Hematopoietic multipotent progenitor cell treated with erythropoietin and hydrocortisone succinate and interleukin-3 and kit ligand, for 15 days (in vitro differentiated cells): ENCODE results near the gene HLA-G.
"Not testable (repeated sequence)": the region's sequence is repeated elsewhere in the genome, so short reads cannot be mapped to it uniquely, and the experiment has no call there.

Experiments
- DNase-seq: peaks from one replicate; pipeline ENCODE4 v3.0.0-alpha.2; 2015; ENCODE audit warnings: low spot score

The HLA-G gene

DNA sequence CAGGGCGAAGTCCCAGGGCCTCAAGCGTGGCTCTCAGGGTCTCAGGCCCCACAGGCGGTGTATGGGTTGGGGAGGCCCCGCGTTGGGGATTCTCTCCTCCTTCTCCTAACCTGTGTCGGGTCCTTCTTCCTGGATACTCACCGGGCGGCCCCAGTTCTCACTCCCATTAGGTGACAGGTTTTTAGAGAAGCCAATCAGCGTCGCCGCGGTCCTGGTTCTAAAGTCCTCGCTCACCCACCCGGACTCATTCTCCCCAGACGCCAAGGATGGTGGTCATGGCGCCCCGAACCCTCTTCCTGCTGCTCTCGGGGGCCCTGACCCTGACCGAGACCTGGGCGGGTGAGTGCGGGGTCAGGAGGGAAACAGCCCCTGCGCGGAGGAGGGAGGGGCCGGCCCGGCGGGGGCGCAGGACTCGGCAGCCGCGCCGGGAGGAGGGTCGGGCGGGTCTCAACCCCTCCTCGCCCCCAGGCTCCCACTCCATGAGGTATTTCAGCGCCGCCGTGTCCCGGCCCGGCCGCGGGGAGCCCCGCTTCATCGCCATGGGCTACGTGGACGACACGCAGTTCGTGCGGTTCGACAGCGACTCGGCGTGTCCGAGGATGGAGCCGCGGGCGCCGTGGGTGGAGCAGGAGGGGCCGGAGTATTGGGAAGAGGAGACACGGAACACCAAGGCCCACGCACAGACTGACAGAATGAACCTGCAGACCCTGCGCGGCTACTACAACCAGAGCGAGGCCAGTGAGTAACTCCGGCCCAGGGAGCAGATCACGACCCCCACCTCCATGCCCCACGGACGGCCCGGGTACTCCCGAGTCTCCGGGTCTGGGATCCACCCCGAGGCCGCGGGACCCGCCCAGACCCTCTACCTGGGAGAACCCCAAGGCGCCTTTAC lies at the start of gene HLA-G:
HLA-G (plus strand) TSS at position 247 of the 892 bp plus-strand sequence; CDS start at position 267, 20 bp downstream.
- no peak for DNase-seq

DNA sequence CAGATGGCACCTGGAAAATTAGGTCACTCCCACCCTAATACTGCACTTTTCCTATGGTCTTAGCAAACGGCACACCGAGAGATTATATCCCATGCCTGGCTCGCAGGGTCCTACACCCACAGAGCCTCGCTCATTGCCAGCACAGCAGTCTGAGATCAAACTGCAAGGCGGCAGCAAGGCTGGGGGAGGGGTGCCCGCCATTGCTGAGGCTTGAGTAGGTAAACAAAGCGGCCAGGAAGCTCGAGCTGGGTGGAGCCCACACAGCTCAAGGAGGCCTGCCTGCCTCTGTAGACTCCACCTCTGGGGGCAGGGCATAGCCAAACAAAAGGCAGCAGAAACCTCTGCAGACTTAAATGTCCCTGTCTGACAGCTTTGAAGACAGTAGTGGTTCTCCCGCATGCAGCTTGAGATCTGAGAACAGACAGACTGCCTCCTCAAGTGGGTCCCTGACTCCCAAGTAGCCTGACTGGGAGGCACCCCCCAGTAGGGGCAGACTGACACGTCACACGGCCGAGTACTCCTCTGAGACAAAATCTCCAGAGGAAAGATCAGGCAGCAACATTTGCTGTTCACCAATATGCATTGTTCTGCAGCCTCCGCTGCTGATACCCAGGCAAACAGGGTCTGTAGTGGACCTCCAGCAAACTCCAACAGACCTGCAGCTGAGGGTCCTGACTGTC lies 47.5 kb upstream of the HLA-G start:
- not testable (repeated sequence) for DNase-seq

- DNase-seq = no peak
Measured at GRCh38 chr6:29789176-29789575, 38.4 kb upstream of the HLA-G start.

DNA sequence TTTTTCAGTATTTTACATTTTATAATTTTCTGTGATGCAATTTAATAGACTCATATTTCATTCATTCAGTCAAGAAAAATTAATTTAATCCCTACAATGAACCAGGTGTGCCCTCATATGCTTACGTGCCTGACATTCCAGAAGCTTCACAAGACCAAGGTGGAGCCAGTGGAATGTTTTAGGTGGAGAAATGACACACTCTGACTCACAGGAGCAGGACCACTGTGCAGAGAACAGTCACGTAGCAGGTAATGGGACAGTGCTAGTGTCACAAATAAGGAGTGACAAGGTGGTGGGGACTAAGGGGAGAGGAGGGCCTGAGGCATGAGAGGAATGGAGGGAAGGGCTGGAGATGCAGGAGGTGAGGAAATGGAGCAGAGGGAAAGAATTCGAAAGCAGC lies 37.0 kb upstream of the HLA-G start:
- no peak for DNase-seq

DNA sequence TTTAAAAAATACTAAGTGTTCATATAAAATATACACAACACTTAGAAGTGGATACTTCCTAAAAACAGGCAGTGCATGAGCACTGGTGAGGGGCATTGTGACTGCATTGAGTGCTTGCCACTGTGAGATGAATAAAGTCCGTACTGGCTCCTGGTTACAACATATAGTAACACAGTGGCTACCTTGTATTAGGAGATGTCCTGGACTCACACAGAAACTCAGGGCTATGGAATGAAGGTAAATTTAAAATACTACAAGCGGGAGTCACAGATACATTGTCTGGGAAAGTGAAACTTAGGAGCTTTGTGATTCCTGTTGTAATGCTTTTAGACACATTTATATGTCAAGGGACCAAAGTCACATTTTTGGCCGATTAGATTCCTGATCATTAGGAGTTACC lies 36.5 kb upstream of the HLA-G start:
- no peak for DNase-seq

DNA sequence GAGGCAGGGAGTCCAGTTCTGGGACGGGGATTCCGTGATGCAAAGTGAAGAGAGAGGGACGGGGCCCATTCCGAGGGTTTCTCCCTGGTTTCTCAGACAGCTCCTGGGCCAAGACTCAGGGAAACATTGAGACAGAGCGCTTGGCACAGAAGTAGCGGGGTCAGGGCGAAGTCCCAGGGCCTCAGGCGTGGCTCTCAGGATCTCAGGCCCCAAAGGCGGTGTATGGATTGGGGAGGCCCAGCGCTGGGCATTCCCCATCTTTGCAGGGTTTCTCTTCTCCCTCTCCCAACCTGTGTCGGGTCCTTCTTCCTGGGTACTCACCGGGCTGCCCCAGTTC lies 35.9 kb upstream of the HLA-G start:
- DNase-seq = no peak

GRCh38 chr6:29792123-29793035 lies 35.2 kb upstream of the HLA-G start:
- DNase-seq = peak; percentile 9

GRCh38 chr6:29793036-29793356 lies 34.6 kb upstream of the HLA-G start:
- DNase-seq = no peak

DNA sequence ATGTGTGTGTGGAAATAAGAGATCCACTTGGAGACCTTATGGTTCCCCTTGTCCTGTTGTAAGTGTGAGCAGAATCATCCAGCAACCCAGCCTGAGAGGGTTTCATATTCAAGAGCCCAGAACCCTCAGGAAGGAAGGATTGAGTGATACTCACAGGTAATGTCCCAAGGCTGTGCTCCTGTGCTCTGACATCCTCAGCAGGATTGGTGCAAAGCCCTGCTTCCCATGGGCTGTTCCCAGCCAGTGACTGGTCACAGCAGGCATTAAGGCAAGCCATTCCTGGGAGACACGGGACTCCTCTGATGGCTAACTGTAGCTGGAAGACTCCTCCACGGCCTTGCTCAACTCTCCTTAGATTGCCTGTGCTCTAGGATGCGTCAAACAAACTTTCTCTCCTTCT lies 33.8 kb upstream of the HLA-G start:
- no peak for DNase-seq

GRCh38 chr6:29796026-29796425 lies 31.6 kb upstream of the HLA-G start:
- no peak for DNase-seq

- no peak for DNase-seq
Measured at GRCh38 chr6:29797135-29797534, 30.5 kb upstream of the HLA-G start.

DNA sequence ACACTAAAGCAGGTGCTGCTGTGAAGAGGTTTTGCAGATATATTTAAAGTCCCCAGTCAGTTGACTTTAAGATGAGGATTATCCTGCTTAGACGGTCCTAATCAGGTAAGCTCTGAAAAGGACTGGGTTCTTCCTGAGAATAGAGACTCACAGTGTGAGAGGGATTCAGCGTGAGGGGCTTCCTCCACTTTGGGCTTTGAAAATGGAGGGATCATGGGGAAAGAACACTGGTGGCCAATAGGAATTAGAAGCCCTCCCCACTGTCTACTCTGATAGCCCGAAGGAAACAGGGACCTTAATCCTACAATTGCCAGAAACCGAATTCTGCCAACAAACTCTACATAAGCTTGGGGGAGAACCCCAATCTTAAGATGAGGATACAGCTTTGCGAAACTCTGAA lies 29.7 kb upstream of the HLA-G start:
- no peak for DNase-seq

GRCh38 chr6:29800254-29800653 lies 27.4 kb upstream of the HLA-G start:
- DNase-seq = no peak

GRCh38 chr6:29806387-29806786 lies 21.2 kb upstream of the HLA-G start:
- DNase-seq = no peak

GRCh38 chr6:29809249-29809648 lies 18.4 kb upstream of the HLA-G start:
- no peak for DNase-seq

DNA sequence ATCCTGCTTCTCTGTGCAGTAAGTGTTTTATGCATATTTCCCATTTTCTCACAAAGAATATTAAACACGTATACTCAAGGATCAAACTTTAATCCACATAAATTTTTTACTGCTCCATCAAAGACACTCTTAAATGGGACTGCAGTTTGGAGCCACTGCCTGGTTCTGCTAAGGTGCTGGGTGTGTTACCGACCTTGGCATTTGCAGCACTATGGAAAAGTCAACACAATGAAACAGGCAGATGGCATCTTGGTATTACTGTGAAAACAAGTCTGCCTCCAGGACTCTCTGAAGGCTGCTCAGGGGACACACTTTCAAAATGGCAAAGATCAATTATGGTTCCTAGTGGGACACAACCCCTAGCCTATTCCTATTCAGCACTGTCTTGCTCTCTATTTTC lies 17.3 kb upstream of the HLA-G start:
- no peak for DNase-seq

DNA sequence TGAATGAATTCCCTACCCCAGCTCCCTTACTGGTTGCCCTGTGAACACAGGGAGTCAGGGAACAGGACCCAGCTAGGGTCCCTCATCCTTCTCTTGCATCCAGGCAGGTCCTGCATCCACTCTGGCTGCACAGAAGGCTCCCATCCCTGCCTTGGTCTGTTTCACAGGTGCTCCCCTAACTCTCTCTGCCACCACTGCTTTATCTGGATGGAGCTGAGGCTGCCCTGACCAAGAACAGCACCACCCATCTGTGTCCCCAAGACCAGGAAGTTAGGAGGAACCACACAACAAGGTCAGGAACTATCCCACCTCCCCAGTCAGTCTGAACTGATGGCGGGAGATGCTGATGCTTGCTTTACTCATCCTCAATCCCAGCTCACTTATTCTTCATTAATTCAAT lies 16.2 kb upstream of the HLA-G start:
- DNase-seq = no peak

- no peak for DNase-seq
Measured at GRCh38 chr6:29813066-29813465, 14.6 kb upstream of the HLA-G start.

DNA sequence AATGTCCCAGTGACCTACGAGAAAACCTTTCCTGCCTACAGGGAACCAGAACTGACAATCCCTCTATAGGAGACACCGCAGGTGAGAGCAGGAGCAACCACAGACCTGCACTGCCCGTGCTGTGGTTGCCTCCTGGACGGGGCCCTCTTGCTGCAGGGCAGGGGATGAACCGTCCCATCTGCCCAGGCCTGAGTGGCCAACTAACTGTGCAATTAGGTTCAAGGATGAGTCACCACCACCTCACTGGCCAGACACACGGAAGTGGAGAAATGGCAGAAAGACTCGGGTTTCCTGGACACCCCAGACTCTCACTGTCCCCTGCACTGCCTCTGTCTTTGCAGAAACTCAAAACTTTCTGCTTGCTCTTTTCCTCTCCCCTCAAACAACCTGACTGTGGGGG lies 13.8 kb upstream of the HLA-G start:
- DNase-seq = no peak

GRCh38 chr6:29814379-29815117 lies 13.1 kb upstream of the HLA-G start:
- DNase-seq = no peak

- no peak for DNase-seq
Measured at GRCh38 chr6:29815118-29815750, 12.4 kb upstream of the HLA-G start.

DNA sequence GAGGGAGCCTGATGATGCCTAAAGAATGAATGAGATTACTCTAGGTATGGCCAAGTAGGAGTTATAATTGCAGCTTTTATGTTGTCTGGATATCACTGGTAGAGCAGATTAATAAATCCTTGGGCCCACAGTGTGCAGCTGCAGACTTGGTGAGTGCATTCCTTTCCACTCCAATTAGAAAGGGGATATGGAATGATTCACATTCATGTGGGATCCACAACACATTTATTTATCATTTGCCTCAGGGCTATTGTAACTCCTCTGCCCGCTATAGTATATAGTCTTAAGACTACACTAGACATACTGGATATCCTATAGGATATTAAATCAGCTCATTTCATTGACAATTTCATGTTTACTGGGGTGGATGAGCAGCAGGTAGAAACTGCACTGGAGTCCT lies 11.6 kb upstream of the HLA-G start:
- DNase-seq = no peak
